IMR-90 (cell line): ENCODE results near the gene PARL. TPM values are rescaled to one million over a fixed set of nuclear protein-coding genes. Genes with fewer than 3 reads are reported as not detected.

Experiments
- ATAC-seq: fragments of 200-7000 bp; cut with Tn5 transposase; 2 replicates; pipeline ENCODE4 v1.9.1; 2020; ENCODE audit warnings: low read depth, mild to moderate bottlenecking, moderate library complexity
- BruUV-seq: library from RNA; stranded (reverse); fragments of 400-500 nt; replicated peaks from 2 replicates; lab custom pipeline; 2021; lab: Mats Ljungman, UMichigan
- CTCF ChIA-PET: fragments of 300-600 bp; formaldehyde crosslinking; extraction: SDS; loops from one replicate; lab custom pipeline; 2021; ENCODE audit warnings: antibody characterized with exemption; lab: Yijun Ruan, JAX
- POLR2A ChIA-PET: fragments of 300-600 bp; sonication (Branson Sonifier 250); formaldehyde crosslinking; loops from one replicate; lab custom pipeline; 2022; ENCODE audit warnings: antibody characterized with exemption; ENCODE audit not compliant: unreplicated experiment; lab: Charles Lee
- DNase-seq: peaks from one replicate; pipeline ENCODE4 v3.0.0; 2013
- H2AFZ ChIP-seq: replicated peaks from 2 replicates; pipeline ENCODE3; 2013; ENCODE audit warnings: low read length, mild to moderate bottlenecking; ENCODE audit not compliant: poor library complexity
- H2AK5ac ChIP-seq: 2 replicates; pipeline ENCODE4 v1.6.1; 2013; ENCODE audit warnings: low read depth, low read length, inconsistent platforms
- H2AK9ac ChIP-seq: replicated peaks from 2 replicates; pipeline ENCODE3; 2013; ENCODE audit warnings: mild to moderate bottlenecking, low read depth, low read length, moderate library complexity; ENCODE audit not compliant: poor library complexity
- H2BK120ac ChIP-seq: 2 replicates; pipeline ENCODE4 v1.6.1; 2013; ENCODE audit warnings: low read depth, low read length, inconsistent platforms
- H2BK15ac ChIP-seq: 3 replicates; pipeline ENCODE4 v1.6.1; 2013; ENCODE audit warnings: low read depth, low read length, inconsistent platforms
- H2BK20ac ChIP-seq: 2 replicates; pipeline ENCODE4 v1.6.1; 2013; ENCODE audit warnings: low read depth, mild to moderate bottlenecking, inconsistent platforms, low read length, moderate library complexity
- H2BK5ac ChIP-seq: 2 replicates; pipeline ENCODE4 v1.6.1; 2013; ENCODE audit warnings: mild to moderate bottlenecking, low read depth, low read length, inconsistent platforms; ENCODE audit not compliant: poor library complexity, severe bottlenecking
- H3K14ac ChIP-seq: replicated peaks from 2 replicates; pipeline ENCODE4 v1.6.1; 2013; ENCODE audit warnings: low read depth, low read length, inconsistent platforms
- H3K18ac ChIP-seq: 2 replicates; pipeline ENCODE4 v1.6.1; 2013; ENCODE audit warnings: low read depth, low read length, control low read depth
- H3K23ac ChIP-seq: 2 replicates; pipeline ENCODE4 v1.6.1; 2013; ENCODE audit warnings: low read depth, low read length, inconsistent platforms
- H3K27ac ChIP-seq: 2 replicates; pipeline ENCODE4 v1.5.1; 2013; ENCODE audit warnings: mild to moderate bottlenecking, control low read depth, low read length; ENCODE audit not compliant: insufficient read depth
- H3K27me3 ChIP-seq: 2 replicates; pipeline ENCODE4 v1.6.1; 2013; ENCODE audit warnings: low read length; ENCODE audit not compliant: control insufficient read depth, insufficient read depth
- H3K36me3 ChIP-seq: 2 replicates; pipeline ENCODE4 v1.6.1; 2013; ENCODE audit warnings: low read length, mixed read lengths; ENCODE audit not compliant: control insufficient read depth, insufficient read depth
- H3K4ac ChIP-seq: 2 replicates; pipeline ENCODE4 v1.6.1; 2013; ENCODE audit warnings: low read depth, low read length, inconsistent platforms
- H3K4me1 ChIP-seq: 2 replicates; pipeline ENCODE4 v1.6.1; 2013; ENCODE audit warnings: low read length, mixed read lengths; ENCODE audit not compliant: control insufficient read depth, insufficient read depth
- H3K4me2 ChIP-seq: 2 replicates; pipeline ENCODE4 v1.6.1; 2013; ENCODE audit warnings: low read depth, mild to moderate bottlenecking, control low read depth, low read length, moderate library complexity
- H3K4me3 ChIP-seq: 2 replicates; pipeline ENCODE4 v1.5.1; 2013; ENCODE audit warnings: low read depth, mild to moderate bottlenecking, control low read depth, low read length, moderate library complexity; ENCODE audit not compliant: insufficient read depth
- H3K56ac ChIP-seq: 2 replicates; pipeline ENCODE4 v1.6.1; 2013; ENCODE audit warnings: low read length, inconsistent platforms; ENCODE audit not compliant: insufficient read depth; ENCODE audit errors: extremely low read depth
- H3K79me1 ChIP-seq, 2 experiments: 2 replicates each; pipeline ENCODE4 v1.6.1; 2013; ENCODE audit warnings: low read length in 2 of 2, inconsistent platforms in 1 of 2, low read depth in 1 of 2
- H3K9ac ChIP-seq: 2 replicates; pipeline ENCODE4 v1.6.1; 2013; ENCODE audit warnings: low read depth, low read length, control low read depth
- H3K9me1 ChIP-seq: 2 replicates; pipeline ENCODE4 v1.6.1; 2013; ENCODE audit warnings: low read length, inconsistent platforms; ENCODE audit not compliant: insufficient read depth
- H3K9me3 ChIP-seq: 2 replicates; pipeline ENCODE4 v1.6.1; 2013; ENCODE audit warnings: low read length; ENCODE audit not compliant: control insufficient read depth, insufficient read depth
- H4K20me1 ChIP-seq: 2 replicates; pipeline ENCODE4 v1.6.1; 2013; ENCODE audit warnings: low read length, inconsistent platforms; ENCODE audit not compliant: insufficient read depth
- H4K5ac ChIP-seq: 2 replicates; pipeline ENCODE4 v1.6.1; 2013; ENCODE audit warnings: mild to moderate bottlenecking, low read depth, low read length, control low read depth
- H4K8ac ChIP-seq, 2 experiments: 2 replicates each; pipeline ENCODE4 v1.6.1; 2013; ENCODE audit warnings: low read depth in 2 of 2, low read length in 2 of 2, control low read depth in 1 of 2, inconsistent platforms in 1 of 2
- H4K91ac ChIP-seq: 2 replicates; pipeline ENCODE4 v1.6.1; 2013; ENCODE audit warnings: low read depth, low read length, inconsistent platforms; ENCODE audit not compliant: insufficient read depth
- BHLHE40 ChIP-seq: fragments of 150-350 bp; IDR thresholded peaks from 2 replicates; pipeline ENCODE4 v1.6.1; 2016; ENCODE audit warnings: mild to moderate bottlenecking, low read depth, low read length
- CEBPB ChIP-seq: IDR thresholded peaks from 2 replicates; pipeline ENCODE4 v1.6.1; 2012; ENCODE audit warnings: low read depth, low read length, improper control_type of control experiment
- FOS ChIP-seq: fragments of 150-350 bp; IDR thresholded peaks from 2 replicates; pipeline ENCODE4 v1.6.1; 2016; ENCODE audit warnings: low read depth, low read length
- MAFK ChIP-seq: IDR thresholded peaks from 2 replicates; pipeline ENCODE4 v1.6.1; 2012; ENCODE audit warnings: low read depth, low read length, improper control_type of control experiment
- MAZ ChIP-seq: IDR thresholded peaks from 2 replicates; pipeline ENCODE4 v1.6.1; 2012; ENCODE audit warnings: low read depth, mild to moderate bottlenecking, low read length, improper control_type of control experiment, moderate library complexity, borderline replicate concordance
- MXI1 ChIP-seq: IDR thresholded peaks from 2 replicates; pipeline ENCODE4 v1.6.1; 2012; ENCODE audit warnings: low read depth, mild to moderate bottlenecking, low read length, moderate library complexity, borderline replicate concordance
- NFE2L2 ChIP-seq: fragments of 150-350 bp; IDR thresholded peaks from 2 replicates; pipeline ENCODE4 v1.6.1; 2016; ENCODE audit warnings: low read depth, mild to moderate bottlenecking, low read length
- POLR2A ChIP-seq: IDR thresholded peaks from 2 replicates; pipeline ENCODE4 v1.6.1; 2012; ENCODE audit warnings: mild to moderate bottlenecking, low read depth, low read length
- RFX5 ChIP-seq: IDR thresholded peaks from 2 replicates; pipeline ENCODE4 v1.8.0; 2012; ENCODE audit warnings: low read depth, mild to moderate bottlenecking, low read length, moderate library complexity
- SMC3 ChIP-seq: fragments of 150-350 bp; IDR thresholded peaks from 2 replicates; pipeline ENCODE4 v1.6.1; 2016; ENCODE audit warnings: low read depth, mild to moderate bottlenecking, antibody characterized with exemption, low read length, moderate library complexity
- USF2 ChIP-seq: fragments of 150-350 bp; IDR thresholded peaks from 2 replicates; pipeline ENCODE4 v1.6.1; 2017; ENCODE audit warnings: mild to moderate bottlenecking, antibody characterized with exemption, low read length, low read depth
- WGBS, 2 experiments: methylation state at CpG; one replicate each; pipeline versions ENCODE4 v1.1.5 to v1.1.7; 2013; ENCODE audit warnings: missing lambda C conversion rate in 2 of 2; ENCODE audit not compliant: insufficient read length in 1 of 2; ENCODE audit errors: extremely low coverage in 2 of 2; 5-methylcytosine and 5-hydroxymethylcytosine counted together
- dilution Hi-C: fragments of 300-500 bp; cut with HindIII; formaldehyde crosslinking; loops from one replicate; pipeline ENCODE4 v1.14.3; 2018; ENCODE audit warnings: low sequenced_read_pairs; ENCODE audit not compliant: unreplicated experiment
- in situ Hi-C: fragments of 300-500 bp; cut with MboI; formaldehyde crosslinking; loops from 3 replicates; pipeline ENCODE4 v1.14.3; 2019; ENCODE audit warnings: low sequenced_read_pairs, inconsistent platforms, mixed read lengths
- intact Hi-C: fragments of 100-400 bp; cut with micrococcal nuclease; formaldehyde crosslinking; loops from 2 replicates; pipeline ENCODE4 v1.10.0; 2022
- polyA plus RNA-seq, 3 experiments: library from polyadenylated mRNA; depleted of rRNA; stranded (reverse); fragments of >200 nt; gene quantifications; 2 replicates each; pipeline ENCODE4 v1.2.3, GENCODE V29; 2012; ENCODE audit warnings: low replicate concordance in 1 of 3
- total RNA-seq: library from RNA; depleted of rRNA; stranded (reverse); fragments of >200 nt; gene quantifications from 2 replicates; pipeline ENCODE4 v1.2.3, GENCODE V29; 2012
- TF ChIP-seq, protein P1 (sequence below): fragments of 150-350 bp; IDR thresholded peaks from 2 replicates; pipeline ENCODE4 v1.6.1; 2016; ENCODE audit warnings: low read depth, mild to moderate bottlenecking, low read length, moderate library complexity, borderline replicate concordance
- TF ChIP-seq, protein P2 (sequence below): conservative IDR thresholded peaks from 2 replicates; pipeline ENCODE4 v1.5.1; 2012; ENCODE audit warnings: mild to moderate bottlenecking, low read depth, low read length, improper control_type of control experiment

PARL gene
- total and polyA plus RNA-seq, 2 of the 4 experiments (the other 2 are of a cell fraction): 35.5 to 42.6 TPM

GRCh38 chr3:183896184-183896583 is 11.5 kb upstream of the PARL start:
- no peak for DNase-seq
- H3K4me3 ChIP-seq: no peak overlapping the region
- H4K8ac ChIP-seq: no peak overlapping the region
- H3K23ac ChIP-seq: no peak overlapping the region
- H3K36me3 ChIP-seq: no peaks in the 10 kb centered on the region
- no peak overlapping the region for H3K14ac ChIP-seq
- H3K27me3 ChIP-seq: peaks cover 32% of the 10 kb centered on the region
- in situ Hi-C loops: loop anchor here (10.0 kb wide), 3 partner anchors 119 to 389 kb away; partner anchors contain the start of gene ABCC5
- no peak overlapping the region for H3K27ac ChIP-seq
- no peak overlapping the region for H2BK120ac ChIP-seq
- no peak overlapping the region for H2AK5ac ChIP-seq
- H3K9me1 ChIP-seq: no peaks in the 10 kb centered on the region
- no peak overlapping the region for H3K9ac ChIP-seq
- intact Hi-C loops: loop anchor here (5.0 kb wide), 1 partner anchor 281 kb away; no protein-coding TSS in a partner anchor
- no TSS peak for BruUV-seq
- H4K5ac ChIP-seq: no peak overlapping the region
- no peaks in the 10 kb centered on the region for H4K20me1 ChIP-seq
- no peak overlapping the region for H2AK9ac ChIP-seq
- ChIA-PET CTCF (interaction anchor here (1.1 to 1.4 kb wide), 2 partner anchors 12 to 115 kb away, joined by 3 to 7 read pairs; partner anchors contain the start of gene PARL), POLR2A (interaction anchor here (0.8 kb wide), 1 partner anchor 122 kb away, joined by 3 read pairs; the partner anchor contains the start of gene ABCC5)
- H2BK5ac ChIP-seq: no peak overlapping the region
- WGBS, 2 experiments: no CpG with 5 or more reads among the region's 3 CpGs
- no peak overlapping the region for H3K4me2 ChIP-seq
- dilution Hi-C loops: no loop called here
- no peak overlapping the region for H2AFZ ChIP-seq
- H2BK20ac ChIP-seq: no peak overlapping the region
- no peaks in the 10 kb centered on the region for H3K79me1 ChIP-seq
- H3K9me3 ChIP-seq: no peaks in the 10 kb centered on the region
- ATAC-seq: no peak
- TF ChIP-seq MAZ (no peak), USF2 (no peak), NFE2L2 (no peak), SMC3 (no peak), BHLHE40 (no peak), POLR2A (no peak), CEBPB (no peak), FOS (no peak), MAFK (no peak), MXI1 (no peak), RFX5 (no peak)
- TF ChIP-seq, protein P1, sequence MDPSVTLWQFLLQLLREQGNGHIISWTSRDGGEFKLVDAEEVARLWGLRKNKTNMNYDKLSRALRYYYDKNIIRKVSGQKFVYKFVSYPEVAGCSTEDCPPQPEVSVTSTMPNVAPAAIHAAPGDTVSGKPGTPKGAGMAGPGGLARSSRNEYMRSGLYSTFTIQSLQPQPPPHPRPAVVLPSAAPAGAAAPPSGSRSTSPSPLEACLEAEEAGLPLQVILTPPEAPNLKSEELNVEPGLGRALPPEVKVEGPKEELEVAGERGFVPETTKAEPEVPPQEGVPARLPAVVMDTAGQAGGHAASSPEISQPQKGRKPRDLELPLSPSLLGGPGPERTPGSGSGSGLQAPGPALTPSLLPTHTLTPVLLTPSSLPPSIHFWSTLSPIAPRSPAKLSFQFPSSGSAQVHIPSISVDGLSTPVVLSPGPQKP: no peak
- TF ChIP-seq, protein P2, sequence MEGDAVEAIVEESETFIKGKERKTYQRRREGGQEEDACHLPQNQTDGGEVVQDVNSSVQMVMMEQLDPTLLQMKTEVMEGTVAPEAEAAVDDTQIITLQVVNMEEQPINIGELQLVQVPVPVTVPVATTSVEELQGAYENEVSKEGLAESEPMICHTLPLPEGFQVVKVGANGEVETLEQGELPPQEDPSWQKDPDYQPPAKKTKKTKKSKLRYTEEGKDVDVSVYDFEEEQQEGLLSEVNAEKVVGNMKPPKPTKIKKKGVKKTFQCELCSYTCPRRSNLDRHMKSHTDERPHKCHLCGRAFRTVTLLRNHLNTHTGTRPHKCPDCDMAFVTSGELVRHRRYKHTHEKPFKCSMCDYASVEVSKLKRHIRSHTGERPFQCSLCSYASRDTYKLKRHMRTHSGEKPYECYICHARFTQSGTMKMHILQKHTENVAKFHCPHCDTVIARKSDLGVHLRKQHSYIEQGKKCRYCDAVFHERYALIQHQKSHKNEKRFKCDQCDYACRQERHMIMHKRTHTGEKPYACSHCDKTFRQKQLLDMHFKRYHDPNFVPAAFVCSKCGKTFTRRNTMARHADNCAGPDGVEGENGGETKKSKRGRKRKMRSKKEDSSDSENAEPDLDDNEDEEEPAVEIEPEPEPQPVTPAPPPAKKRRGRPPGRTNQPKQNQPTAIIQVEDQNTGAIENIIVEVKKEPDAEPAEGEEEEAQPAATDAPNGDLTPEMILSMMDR: no peak
- no peak overlapping the region for H3K56ac ChIP-seq
- H4K91ac ChIP-seq: no peak overlapping the region
- H3K18ac ChIP-seq: no peak overlapping the region
- no peak overlapping the region for H3K4ac ChIP-seq
- H3K4me1 ChIP-seq: no peaks in the 10 kb centered on the region
- no peak overlapping the region for H2BK15ac ChIP-seq
